Measurements from ENCODE around the gene PSMA6.

Gene PSMA6

GRCh38 chr14:35319509-35319908, 27.3 kb downstream of the PSMA6 start:
- Histone ChIP-seq H2AFZ (ENCODE audit: low read length) (no peak overlapping the region), H3K79me2 (ENCODE audit: low read length) (no peaks in the 10 kb centered on the region), H3K36me3 (replicated peaks; ENCODE audit: insufficient read depth, low read length) (no peaks in the 10 kb centered on the region; the same call in 1 of the 2 replicates), H3K27ac (ENCODE audit: low read length) (no peak overlapping the region), H3K4me2 (ENCODE audit: low read depth, low read length) (no peak overlapping the region), H3K4me1 (ENCODE audit: low read length) (no peaks in the 10 kb centered on the region), H3K9me3 (replicated peaks; ENCODE audit: insufficient read depth, low read length) (no peaks in the 10 kb centered on the region), H3K4me3 (ENCODE audit: low read length) (no peak overlapping the region), H3K9ac (ENCODE audit: low read length) (no peak overlapping the region), H4K20me1 (ENCODE audit: insufficient read depth, low read length) (no peaks in the 10 kb centered on the region), H3F3A (ENCODE audit: insufficient read depth, low read length) (no peaks in the 10 kb centered on the region), H3K9me2 (replicated peaks; ENCODE audit: insufficient read depth, low read length) (no peaks in the 10 kb centered on the region), H3K27me3 (replicated peaks; ENCODE audit: insufficient read depth, low read length) (no peaks in the 10 kb centered on the region)
- TF ChIP-seq EZH2phosphoT487 (IDR thresholded peaks at IDR 0.05; ENCODE audit: low read length) (no peak), CTCF (IDR thresholded peaks at IDR 0.05; ENCODE audit: low read length) (no peak), EZH2 (optimal IDR thresholded peaks at IDR 0.05; ENCODE audit: low read depth, low read length) (no peak)
- DNase-seq: no peak

GRCh38 chr14:35320472-35320871, 28.3 kb downstream of the PSMA6 start:
- Histone ChIP-seq H3K9ac (ENCODE audit: low read length) (no peak overlapping the region), H3K9me2 (replicated peaks; ENCODE audit: insufficient read depth, low read length) (no peaks in the 10 kb centered on the region), H3K27ac (ENCODE audit: low read length) (no peak overlapping the region), H3K4me2 (ENCODE audit: low read depth, low read length) (no peak overlapping the region), H3K4me3 (ENCODE audit: low read length) (no peak overlapping the region), H3K79me2 (ENCODE audit: low read length) (no peaks in the 10 kb centered on the region), H3F3A (ENCODE audit: insufficient read depth, low read length) (no peaks in the 10 kb centered on the region), H3K9me3 (replicated peaks; ENCODE audit: insufficient read depth, low read length) (no peaks in the 10 kb centered on the region), H3K4me1 (ENCODE audit: low read length) (no peaks in the 10 kb centered on the region), H3K27me3 (replicated peaks; ENCODE audit: insufficient read depth, low read length) (no peaks in the 10 kb centered on the region), H4K20me1 (ENCODE audit: insufficient read depth, low read length) (no peaks in the 10 kb centered on the region), H3K36me3 (replicated peaks; ENCODE audit: insufficient read depth, low read length) (no peaks in the 10 kb centered on the region; the same call in 1 of the 2 replicates), H2AFZ (ENCODE audit: low read length) (no peak overlapping the region)
- no peak for DNase-seq
- no peak for TF ChIP-seq CTCF (IDR thresholded peaks at IDR 0.05; ENCODE audit: low read length)
- no peak for TF ChIP-seq EZH2phosphoT487 (IDR thresholded peaks at IDR 0.05; ENCODE audit: low read length)
- no peak for TF ChIP-seq EZH2 (optimal IDR thresholded peaks at IDR 0.05; ENCODE audit: low read depth, low read length)

- Histone ChIP-seq H3F3A (ENCODE audit: insufficient read depth, low read length) (no peaks in the 10 kb centered on the region), H3K4me2 (ENCODE audit: low read depth, low read length) (no peak overlapping the region), H3K4me3 (ENCODE audit: low read length) (no peak overlapping the region), H3K27me3 (replicated peaks; ENCODE audit: insufficient read depth, low read length) (no peaks in the 10 kb centered on the region), H3K79me2 (ENCODE audit: low read length) (no peaks in the 10 kb centered on the region), H2AFZ (ENCODE audit: low read length) (no peak overlapping the region), H3K4me1 (ENCODE audit: low read length) (no peaks in the 10 kb centered on the region), H3K27ac (ENCODE audit: low read length) (no peak overlapping the region), H3K9ac (ENCODE audit: low read length) (no peak overlapping the region), H3K9me3 (replicated peaks; ENCODE audit: insufficient read depth, low read length) (no peaks in the 10 kb centered on the region), H3K36me3 (replicated peaks; ENCODE audit: insufficient read depth, low read length) (no peaks in the 10 kb centered on the region), H3K9me2 (replicated peaks; ENCODE audit: insufficient read depth, low read length) (no peaks in the 10 kb centered on the region), H4K20me1 (ENCODE audit: insufficient read depth, low read length) (no peaks in the 10 kb centered on the region)
- DNase-seq: no peak
- TF ChIP-seq CTCF (IDR thresholded peaks at IDR 0.05; ENCODE audit: low read length) (no peak), EZH2phosphoT487 (IDR thresholded peaks at IDR 0.05; ENCODE audit: low read length) (no peak), EZH2 (optimal IDR thresholded peaks at IDR 0.05; ENCODE audit: low read depth, low read length) (no peak)
Observed at GRCh38 chr14:35326375-35326774, 34.2 kb downstream of the PSMA6 start.

Data from MM.1S (cell line).